ENCODE measurements around the gene MYOZ3.

MYOZ3 gene

GRCh38 chr5:150642567-150642927 lies 18.5 kb upstream of the MYOZ3 start:
- no peak for DNase-seq

GRCh38 chr5:150642991-150643710 lies 17.9 kb upstream of the MYOZ3 start:
- no peak for DNase-seq

GRCh38 chr5:150644058-150644457 lies 17.0 kb upstream of the MYOZ3 start:
- no peak for DNase-seq

GRCh38 chr5:150644514-150644913 lies 16.5 kb upstream of the MYOZ3 start:
- DNase-seq = no peak

GRCh38 chr5:150645070-150645700 lies 15.9 kb upstream of the MYOZ3 start:
- peak in 1 of 56 donors; percentile 35 for DNase-seq

GRCh38 chr5:150647275-150648251 lies 13.5 kb upstream of the MYOZ3 start:
- DNase-seq = peak in 4 of 56 donors; percentile 20 to 36 (median 28)

- DNase-seq = no peak
Observed at GRCh38 chr5:150648294-150649107, 12.6 kb upstream of the MYOZ3 start.

GRCh38 chr5:150649108-150650020 lies 11.7 kb upstream of the MYOZ3 start:
- no peak for DNase-seq

- DNase-seq = no peak
Observed at GRCh38 chr5:150650021-150651006, 10.7 kb upstream of the MYOZ3 start.

- no peak for DNase-seq
Observed at GRCh38 chr5:150651382-150651781, 9.7 kb upstream of the MYOZ3 start.

GRCh38 chr5:150651924-150652671 lies 9.0 kb upstream of the MYOZ3 start:
- DNase-seq = no peak

- no peak for DNase-seq
Observed at GRCh38 chr5:150653145-150653761, 7.8 kb upstream of the MYOZ3 start.

- no peak for DNase-seq
Observed at GRCh38 chr5:150653762-150654556, 7.1 kb upstream of the MYOZ3 start.

GRCh38 chr5:150655221-150655620 lies 5.8 kb upstream of the MYOZ3 start:
- no peak for DNase-seq

GRCh38 chr5:150656191-150657132 lies 4.6 kb upstream of the MYOZ3 start:
- DNase-seq = peak in 44 of 56 donors; percentile 12 to 81 (median 56)

All from amygdala (tissue), 56 donors.